GM12892 (cell line): Measurements from ENCODE around the gene WWOX.

Experiments
- DNase-seq: peaks from one replicate; pipeline ENCODE4 v3.0.0; 2011; ENCODE audit not compliant: insufficient read length
- FAIRE-seq: peaks from 2 replicates; lab custom pipeline; 2011; peaks lifted over from hg19 to GRCh38; lab: Jason Lieb, UNC
- POLR2A ChIP-seq: IDR thresholded peaks from 2 replicates; pipeline ENCODE4 v1.6.1; 2011; ENCODE audit warnings: low read depth, low read length, control low read depth
- POLR2AphosphoS5 ChIP-seq: IDR thresholded peaks from 2 replicates; pipeline ENCODE4 v1.6.1; 2011; ENCODE audit warnings: low read depth, low read length, control low read depth
- TAF1 ChIP-seq: IDR thresholded peaks from 2 replicates; pipeline ENCODE4 v1.6.1; 2011; ENCODE audit warnings: low read depth, mild to moderate bottlenecking, control low read depth, low read length, borderline replicate concordance

WWOX gene

GRCh38 chr16:78927766-78928165 is 828.3 kb downstream of the WWOX start:
- DNase-seq (no peak), FAIRE-seq (no peak)
- TF ChIP-seq POLR2AphosphoS5 (no peak), TAF1 (no peak), POLR2A (no peak)

GRCh38 chr16:78929841-78930240 is 830.4 kb downstream of the WWOX start:
- no peak for FAIRE-seq
- TF ChIP-seq POLR2A (no peak), TAF1 (no peak), POLR2AphosphoS5 (no peak)
- DNase-seq, result no peak

- no peak for DNase-seq
- TF ChIP-seq TAF1 (no peak), POLR2A (no peak), POLR2AphosphoS5 (no peak)
- FAIRE-seq, result no peak
Observed at GRCh38 chr16:78930561-78930960, 831.1 kb downstream of the WWOX start.

- TF ChIP-seq POLR2AphosphoS5, result no peak
- no peak for TF ChIP-seq TAF1
- TF ChIP-seq POLR2A, result no peak
- DNase-seq (no peak), FAIRE-seq (no peak)
Observed at GRCh38 chr16:78931267-78931666, 831.8 kb downstream of the WWOX start.

- DNase-seq (no peak), FAIRE-seq (no peak)
- TF ChIP-seq POLR2AphosphoS5 (no peak), POLR2A (no peak), TAF1 (no peak)
Observed at GRCh38 chr16:78931678-78932077, 832.2 kb downstream of the WWOX start.

- no peak for TF ChIP-seq POLR2AphosphoS5
- TF ChIP-seq TAF1, result no peak
- TF ChIP-seq POLR2A, result no peak
- no peak for FAIRE-seq
- DNase-seq, result no peak
Observed at GRCh38 chr16:78932355-78932943, 833.0 kb downstream of the WWOX start.

GRCh38 chr16:78936060-78936459 is 836.6 kb downstream of the WWOX start:
- FAIRE-seq (no peak), DNase-seq (no peak)
- no peak for TF ChIP-seq POLR2AphosphoS5
- TF ChIP-seq POLR2A, result no peak
- TF ChIP-seq TAF1, result no peak

- no peak for DNase-seq
- no peak for FAIRE-seq
- no peak for TF ChIP-seq POLR2AphosphoS5
- TF ChIP-seq TAF1, result no peak
- TF ChIP-seq POLR2A, result no peak
Observed at GRCh38 chr16:78939597-78939996, 840.1 kb downstream of the WWOX start.

- no peak for FAIRE-seq
- no peak for DNase-seq
- TF ChIP-seq TAF1, result no peak
- TF ChIP-seq POLR2AphosphoS5, result no peak
- no peak for TF ChIP-seq POLR2A
Observed at GRCh38 chr16:78942625-78943245, 843.3 kb downstream of the WWOX start.

- TF ChIP-seq TAF1, result no peak
- TF ChIP-seq POLR2AphosphoS5, result no peak
- no peak for TF ChIP-seq POLR2A
- FAIRE-seq (no peak), DNase-seq (no peak)
Observed at GRCh38 chr16:78945336-78945735, 845.9 kb downstream of the WWOX start.

- no peak for TF ChIP-seq POLR2A
- no peak for TF ChIP-seq TAF1
- TF ChIP-seq POLR2AphosphoS5, result no peak
- DNase-seq (no peak), FAIRE-seq (no peak)
Observed at GRCh38 chr16:78946556-78946955, 847.1 kb downstream of the WWOX start.

- TF ChIP-seq TAF1 (no peak), POLR2AphosphoS5 (no peak), POLR2A (no peak)
- DNase-seq, result no peak
- no peak for FAIRE-seq
Observed at GRCh38 chr16:78950768-78951167, 851.3 kb downstream of the WWOX start.
